Measurements from ENCODE around the gene BMP2K. TPM values are rescaled to one million over a fixed set of nuclear protein-coding genes. Genes with fewer than 3 reads are reported as not detected.

BMP2K gene
- polyA plus RNA-seq, 10 donors, result 10.8 to 22.6 (median 18.5) TPM

GRCh38 chr4:78930016-78930629 lies 154.0 kb downstream of the BMP2K start:
- no peak for DNase-seq

- DNase-seq, result no peak
These were observed 160.8 kb downstream of the BMP2K start for GRCh38 chr4:78936989-78937388.

GRCh38 chr4:78937837-78938236 lies 161.7 kb downstream of the BMP2K start:
- peak in 1 of 3 donors; percentile 14 for DNase-seq

GRCh38 chr4:78938474-78938867 lies 162.3 kb downstream of the BMP2K start:
- no peak for DNase-seq

- DNase-seq, result peak; percentile 85 to 95 (median 93)
These were observed 162.9 kb downstream of the BMP2K start, which contains the start of gene PAQR3 for GRCh38 chr4:78938868-78939666. Gene PAQR3, minus strand, starts transcription at chr4:78939438. Its CDS starts 214 bp downstream, at chr4:78939224.

- DNase-seq, result peak in 1 of 3 donors; percentile 36
These were observed 163.5 kb downstream of the BMP2K start for GRCh38 chr4:78939667-78940008.

GRCh38 chr4:78940752-78941151 lies 164.6 kb downstream of the BMP2K start:
- no peak for DNase-seq

- DNase-seq, result no peak
These were observed 168.2 kb downstream of the BMP2K start for GRCh38 chr4:78944381-78944780.

GRCh38 chr4:78945651-78946179 lies 169.6 kb downstream of the BMP2K start:
- no peak for DNase-seq

- no peak for DNase-seq
These were observed 173.6 kb downstream of the BMP2K start for GRCh38 chr4:78949735-78950134.

GRCh38 chr4:78951862-78952472 lies 175.8 kb downstream of the BMP2K start:
- peak; percentile 41 to 71 (median 59) for DNase-seq

GRCh38 chr4:78953231-78953630 lies 177.1 kb downstream of the BMP2K start:
- DNase-seq, result no peak

- peak in 2 of 3 donors; percentile 31 to 48 for DNase-seq
These were observed 177.9 kb downstream of the BMP2K start for GRCh38 chr4:78953769-78954666.

- no peak for DNase-seq
These were observed 180.8 kb downstream of the BMP2K start for GRCh38 chr4:78956975-78957374.

- no peak for DNase-seq
These were observed 184.8 kb downstream of the BMP2K start for GRCh38 chr4:78960926-78961325.

Other genes with a start within 250 kb of the BMP2K start
- gene ANXA3, start 224.6 kb upstream of the BMP2K start, polyA plus RNA-seq (ENCODE audit: insufficient read length in 10 of 10), result 10 to 100 TPM in 5 of 10 donors, 1 to 10 TPM in 5; 5.9 to 13.4 (median 9.9) TPM
- 10 to 100 TPM in 7 of 10 donors, 1 to 10 TPM in 3; 7.0 to 14.0 (median 11.8) TPM for gene PAQR3, start 163.1 kb downstream of the BMP2K start, polyA plus RNA-seq (ENCODE audit: insufficient read length in 10 of 10)